SIG-M5 treated with dmso at 0.1 percent for 504 hours (cell line): ENCODE measurements around the gene TDRD7.
"Not testable (repeated sequence)": the region's sequence is repeated elsewhere in the genome, so short reads cannot be mapped to it uniquely, and the experiment has no call there.

Source experiments
- DNase-seq: peaks from one replicate; lab custom pipeline; 2025; ENCODE audit not compliant: unreplicated experiment; lab: John Stamatoyannopoulos, UW

The TDRD7 gene

DNA sequence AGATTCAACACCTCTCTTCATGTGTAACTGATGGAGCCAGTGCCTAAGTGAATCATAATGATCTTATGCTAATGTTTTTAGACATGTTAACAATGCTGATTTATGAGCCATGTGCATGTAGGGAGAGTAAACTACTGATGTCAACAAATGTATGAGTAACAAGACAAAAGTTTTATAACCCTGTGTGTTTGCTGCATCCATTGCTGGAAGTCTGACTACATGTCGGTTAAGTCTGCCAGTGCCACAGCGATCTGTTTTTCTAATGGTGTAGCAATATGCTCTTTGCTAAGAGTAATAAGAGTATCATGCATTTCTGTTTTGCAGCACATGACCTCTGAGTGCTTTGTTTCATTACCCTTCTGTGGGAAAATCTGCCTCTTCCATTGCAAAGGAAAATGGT, 63.2 kb downstream of the TDRD7 start:
- DNase-seq, result no peak

DNA sequence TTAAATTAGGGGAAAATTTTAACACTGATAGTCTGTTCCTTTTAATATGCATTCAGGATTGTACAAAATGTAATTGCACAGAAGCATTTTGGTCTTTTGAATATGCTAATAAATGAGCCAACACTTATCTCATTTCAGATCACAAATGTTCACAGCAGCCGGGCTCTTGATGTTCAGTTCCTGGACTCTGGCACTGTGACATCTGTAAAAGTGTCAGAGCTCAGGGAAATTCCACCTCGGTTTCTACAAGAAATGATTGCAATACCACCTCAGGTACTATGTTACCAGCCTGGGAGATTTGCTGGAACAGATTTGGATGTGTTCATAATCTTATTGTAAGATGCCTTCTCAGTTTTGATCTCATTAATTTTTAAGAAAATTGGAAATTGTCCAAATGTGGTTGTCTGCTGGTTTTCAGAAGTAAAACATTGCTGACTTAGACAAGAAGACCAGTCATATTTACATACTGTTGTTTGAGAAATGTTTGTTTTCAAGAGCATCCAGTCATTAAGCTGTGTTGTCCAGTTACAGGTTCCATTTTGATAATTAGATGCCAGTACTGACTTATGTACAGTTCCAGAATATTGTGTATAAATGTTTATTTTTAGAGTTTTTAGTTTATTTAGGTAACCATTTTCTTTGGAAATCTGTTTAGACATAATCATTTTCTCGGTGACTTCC, 66.5 kb downstream of the TDRD7 start:
- no peak for DNase-seq

DNA sequence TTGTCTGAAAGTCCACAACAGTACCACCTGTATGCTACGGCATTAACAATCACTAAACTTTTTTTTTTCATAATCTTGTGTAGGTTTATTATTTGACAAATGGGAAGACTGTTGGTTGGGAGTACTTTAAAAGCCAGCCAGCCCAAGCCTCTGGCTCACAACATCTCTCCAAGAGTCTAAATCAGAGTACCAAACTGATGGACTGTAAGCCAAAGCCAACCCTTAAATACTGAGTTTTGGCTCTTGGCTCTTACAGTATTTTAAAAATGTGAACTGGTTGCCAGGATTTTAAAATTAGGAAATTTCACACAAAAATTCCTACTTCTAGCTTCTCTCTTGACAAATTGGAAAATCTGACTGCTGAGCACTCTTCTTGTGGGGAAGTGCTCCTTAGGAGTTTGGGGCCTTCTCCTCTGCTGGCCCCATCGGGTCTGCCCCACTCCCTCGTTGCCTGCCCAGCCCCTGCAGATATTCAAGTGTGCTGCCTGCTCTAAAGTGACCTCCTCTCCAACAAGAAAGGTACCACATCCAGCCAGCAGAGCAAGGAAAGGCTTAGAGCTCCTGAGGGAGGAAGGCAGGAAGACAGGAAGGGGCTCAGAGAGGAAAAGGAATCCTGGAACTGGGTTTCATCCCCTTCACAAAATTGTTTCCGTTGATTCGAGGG, 67.7 kb downstream of the TDRD7 start:
- no peak for DNase-seq

DNA sequence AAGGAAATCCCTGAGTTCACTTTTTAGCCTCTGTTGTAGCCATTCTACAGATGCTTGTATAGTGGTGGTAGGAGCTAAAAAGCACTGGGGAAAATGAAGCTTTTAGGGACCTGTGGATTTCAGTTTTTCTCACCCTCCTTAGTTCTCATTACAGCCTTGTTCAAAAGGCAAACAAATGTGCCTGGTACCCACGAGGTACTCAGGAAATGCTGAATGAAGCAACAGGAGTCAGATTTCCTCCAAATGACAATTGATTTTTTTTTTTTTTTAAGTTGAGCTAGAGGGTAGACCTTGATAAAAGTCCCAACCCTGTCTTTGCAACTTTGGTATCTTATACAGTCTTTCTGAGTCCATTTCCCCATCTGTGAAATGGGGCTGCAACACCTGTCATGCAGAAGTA, 68.3 kb downstream of the TDRD7 start:
- no peak for DNase-seq

DNA sequence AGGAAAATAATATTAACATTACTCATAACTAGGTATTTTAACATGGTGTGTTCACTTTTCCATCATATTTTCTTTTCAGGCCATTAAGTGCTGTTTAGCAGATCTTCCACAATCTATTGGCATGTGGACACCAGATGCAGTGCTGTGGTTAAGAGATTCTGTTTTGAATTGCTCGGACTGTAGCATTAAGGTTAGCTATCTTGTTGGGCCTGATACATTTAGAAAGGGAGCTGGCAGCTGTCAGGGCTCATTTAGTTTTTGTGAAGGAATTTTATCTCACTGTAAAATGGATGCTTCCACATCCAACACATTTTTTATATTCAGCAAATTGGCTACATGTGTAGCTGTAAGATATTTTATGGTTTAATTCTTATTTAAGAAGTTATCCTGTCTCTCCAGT, 68.9 kb downstream of the TDRD7 start:
- no peak for DNase-seq

DNA sequence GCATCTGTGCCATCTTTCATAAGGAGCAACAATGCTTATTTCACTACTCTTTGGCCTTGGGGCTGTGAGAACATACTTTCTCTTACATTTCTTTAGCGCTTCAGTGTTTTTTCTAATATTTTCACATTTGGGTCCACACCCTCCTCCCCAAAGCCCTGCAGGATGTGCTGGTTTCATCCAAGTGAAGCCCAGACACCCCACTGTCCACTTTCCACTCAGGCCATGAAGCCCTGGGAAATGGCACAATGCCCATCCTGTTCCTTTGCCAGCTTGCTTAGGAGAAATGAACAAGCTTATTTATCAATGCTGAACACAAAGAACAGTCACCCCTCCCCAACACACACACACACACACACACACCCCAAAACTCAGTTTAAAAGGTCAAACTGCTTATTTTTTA, 72.2 kb downstream of the TDRD7 start:
- DNase-seq, result no peak

DNA sequence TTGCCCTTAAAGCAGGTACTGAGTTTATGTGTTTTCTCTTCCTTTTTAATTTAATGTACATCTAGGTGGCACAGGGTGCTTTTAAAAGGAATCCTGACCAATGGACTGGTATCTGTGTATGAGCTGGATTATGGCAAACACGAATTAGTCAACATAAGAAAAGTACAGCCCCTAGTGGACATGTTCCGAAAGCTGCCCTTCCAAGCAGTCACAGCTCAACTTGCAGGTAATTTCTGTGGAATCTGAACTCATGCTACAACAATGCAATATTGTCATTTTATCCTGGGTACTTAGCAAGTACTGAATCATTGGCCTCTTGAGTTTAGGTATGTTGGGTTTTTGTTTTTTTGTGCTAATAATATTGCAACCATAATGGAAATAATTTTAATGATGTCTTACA, 75.2 kb downstream of the TDRD7 start:
- peak; percentile 26 for DNase-seq

DNA sequence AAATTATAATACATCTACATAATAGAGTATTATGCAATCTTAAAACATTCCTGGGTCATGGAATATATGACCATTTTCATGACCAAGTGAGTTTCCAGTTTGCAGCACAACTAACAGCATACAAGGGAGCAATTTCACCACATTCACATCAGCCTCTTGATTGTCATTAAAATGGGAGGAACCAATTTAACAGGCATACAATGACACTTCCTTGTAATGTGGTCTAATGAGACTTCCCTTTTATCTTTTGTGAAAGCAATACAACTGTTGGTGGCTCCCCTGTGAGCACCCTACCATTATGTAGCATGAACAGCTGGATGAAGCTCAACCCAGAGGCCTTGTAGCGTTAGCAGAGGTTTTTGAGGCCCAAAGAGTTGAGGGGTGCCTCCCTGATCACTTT, 76.0 kb downstream of the TDRD7 start:
- peak; percentile 53 for DNase-seq

DNA sequence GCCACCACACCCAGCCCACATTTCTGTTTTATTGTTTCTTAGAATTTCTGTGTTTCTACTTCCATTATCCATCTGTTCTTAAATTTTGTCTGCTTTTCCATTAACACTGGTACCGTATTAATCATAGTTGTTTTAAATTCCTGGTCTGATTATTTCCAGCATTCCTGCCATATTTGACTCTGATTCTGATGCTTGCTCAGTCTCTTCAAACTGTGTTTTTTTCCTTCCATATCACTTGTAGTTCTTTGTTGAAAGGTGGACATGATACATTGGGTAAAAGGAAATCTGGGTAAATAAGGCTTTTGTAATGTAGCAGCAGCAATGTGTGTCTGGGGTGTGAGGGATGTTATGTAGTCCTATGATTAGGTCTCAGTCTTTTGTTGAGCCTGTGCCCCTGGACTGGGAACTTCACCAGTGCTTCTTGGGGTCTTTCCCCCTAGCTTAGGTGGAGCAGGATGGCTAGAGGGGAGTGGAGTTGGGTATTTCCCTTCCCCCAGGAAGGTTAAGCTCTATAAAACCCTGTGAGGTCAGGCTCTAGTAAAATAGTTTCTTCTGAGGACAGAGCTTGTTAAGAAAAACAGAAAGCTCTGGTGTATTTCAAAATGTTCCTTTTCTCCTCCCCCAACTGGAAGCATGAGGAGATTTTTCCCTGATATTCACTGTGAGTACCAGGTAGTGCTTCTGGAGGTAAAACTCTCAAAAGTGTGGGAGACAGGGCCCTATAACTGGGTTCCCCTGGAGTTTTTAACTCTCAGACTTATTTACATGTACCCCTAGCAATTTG, 79.5 kb downstream of the TDRD7 start:
- DNase-seq, result no peak

DNA sequence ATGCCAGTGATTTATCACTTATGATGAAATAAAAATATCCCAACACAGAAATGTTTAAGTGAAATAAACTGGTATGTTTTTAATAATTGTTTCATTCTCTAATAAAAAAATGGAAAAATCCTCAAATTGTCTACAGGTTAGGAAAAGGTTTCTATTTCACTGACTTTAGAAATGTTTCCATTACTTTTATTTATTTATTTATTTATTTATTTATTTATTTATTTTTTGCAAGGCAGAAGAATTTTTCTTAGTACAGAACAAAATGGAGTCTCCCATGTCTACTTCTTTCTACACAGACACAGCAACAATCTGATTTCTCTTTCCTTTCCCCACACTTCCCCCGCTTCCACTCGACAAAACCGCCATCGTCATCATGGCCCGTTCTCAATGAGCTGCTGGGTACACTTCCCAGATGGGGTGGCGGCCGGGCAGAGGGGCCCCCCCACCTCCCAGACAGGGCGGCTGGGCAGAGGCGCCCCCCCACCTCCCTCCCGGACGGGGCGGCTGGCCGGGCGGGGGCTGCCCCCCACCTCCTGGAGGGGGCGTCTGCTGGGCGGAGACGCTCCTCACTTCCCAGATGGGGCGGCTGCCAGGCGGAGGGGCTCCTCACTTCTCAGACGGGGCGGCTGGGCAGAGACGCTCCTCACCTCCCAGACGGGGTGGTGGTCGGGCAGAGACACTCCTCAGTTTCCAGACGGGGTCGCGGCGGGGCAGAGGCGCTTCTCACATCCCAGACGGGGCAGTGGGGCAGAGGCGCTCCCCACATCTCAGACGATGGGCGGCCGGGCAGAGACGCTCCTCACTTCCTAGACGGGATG, 85.9 kb downstream of the TDRD7 start:
- DNase-seq, result not testable (repeated sequence)

DNA sequence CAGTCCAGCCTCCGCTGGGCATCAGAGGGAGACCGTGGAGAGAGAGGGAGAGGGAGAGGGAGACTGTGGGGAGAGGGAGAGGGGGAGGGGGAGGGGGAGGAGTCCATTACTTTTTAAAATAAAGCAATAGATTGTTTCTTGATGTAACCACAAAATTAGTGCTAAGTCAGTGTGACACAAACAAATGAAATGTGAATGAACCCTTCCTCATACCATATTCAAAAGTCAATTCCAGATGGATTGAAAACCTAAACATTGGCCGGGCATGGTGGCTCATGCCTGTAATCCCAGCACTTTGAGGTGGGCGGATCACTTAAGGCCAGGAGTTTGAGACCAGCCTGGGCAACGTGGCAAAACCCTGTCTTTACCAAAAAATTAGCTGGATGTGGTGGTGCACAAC, 87.0 kb downstream of the TDRD7 start:
- DNase-seq, result not testable (repeated sequence)

DNA sequence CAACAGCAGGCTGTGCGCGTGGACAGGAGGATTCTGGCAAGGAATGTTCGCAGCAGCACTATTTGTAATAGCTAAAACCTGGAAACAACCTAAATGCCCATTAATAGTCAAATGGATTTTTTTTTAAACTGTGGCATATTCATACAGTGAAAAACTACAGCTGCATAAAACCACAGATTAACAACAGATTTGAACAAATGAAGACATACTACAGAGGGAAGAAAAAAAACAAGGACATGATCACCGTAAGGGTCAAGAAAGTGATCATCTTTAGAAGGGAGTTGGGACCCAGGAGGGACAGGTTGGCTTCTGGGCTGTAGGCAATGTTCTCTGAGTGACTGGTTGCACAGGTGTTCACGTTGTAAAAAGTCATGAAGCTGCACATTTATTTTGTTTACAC, 88.4 kb downstream of the TDRD7 start:
- no peak for DNase-seq

DNA sequence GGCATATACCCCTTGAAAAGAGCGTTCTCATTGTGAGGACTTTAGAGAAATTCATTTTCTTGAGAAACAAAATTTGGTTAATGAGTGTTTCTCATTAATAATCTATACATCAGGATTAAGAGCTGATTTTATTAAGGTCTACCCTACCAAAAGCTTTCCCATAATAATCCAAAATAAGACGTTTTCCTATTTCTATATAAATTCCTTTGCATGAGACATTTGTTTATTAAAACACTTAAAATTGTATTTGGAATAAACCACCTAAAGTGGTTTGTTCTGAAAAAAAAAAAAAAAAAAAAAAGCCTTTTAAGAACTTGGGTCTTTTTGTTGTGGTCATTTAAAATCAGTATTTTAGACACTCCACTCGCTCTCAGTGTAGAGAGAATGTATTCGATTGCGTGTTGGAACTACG, 88.9 kb downstream of the TDRD7 start:
- DNase-seq, result no peak

DNA sequence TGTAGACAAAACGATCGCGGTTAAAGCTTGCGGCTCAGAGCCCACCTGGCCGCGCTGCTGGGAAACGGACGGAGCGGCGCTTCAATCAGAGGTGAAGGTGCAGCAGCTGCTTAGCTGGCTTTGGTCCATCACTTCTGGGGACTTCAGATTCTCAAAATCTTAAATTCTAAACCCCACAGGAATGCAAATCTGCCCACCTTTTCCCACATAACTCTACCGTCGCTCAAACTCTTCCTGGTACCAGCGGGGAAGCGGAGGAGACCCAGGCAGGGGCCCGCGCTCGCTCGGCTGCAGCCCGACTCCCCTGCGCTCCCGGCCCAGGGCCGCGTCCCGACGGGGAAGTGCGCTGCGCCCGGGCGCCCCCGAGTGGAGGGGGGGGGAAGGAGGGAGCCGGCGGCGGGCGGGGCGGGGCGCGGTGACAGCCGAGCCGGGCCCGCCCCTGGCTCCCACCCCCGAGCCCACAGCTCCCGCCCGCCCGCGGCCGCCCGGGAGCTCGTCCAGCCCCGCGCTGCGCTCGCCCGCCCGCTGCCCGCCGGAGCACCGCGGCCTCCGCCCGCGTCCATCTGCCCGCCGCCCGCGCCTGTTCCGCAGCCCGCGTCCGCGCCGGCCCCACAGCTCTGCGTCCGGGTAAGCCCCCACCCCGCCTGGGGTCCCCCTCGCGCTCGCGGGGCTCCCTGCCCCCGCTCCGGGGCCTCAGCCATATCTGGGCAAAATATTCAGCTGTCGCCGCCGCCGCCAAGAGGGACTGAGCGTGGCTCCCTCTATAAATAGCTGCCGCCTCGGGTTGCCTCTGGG, 89.5 kb downstream of the TDRD7 start, which contains the start of gene TMOD1:
Gene TMOD1 (plus strand): TSS at position 490 of the 795 bp plus-strand sequence. CDS start 22,523 bp downstream, outside the sequence.
- DNase-seq, result peak; percentile 32

DNA sequence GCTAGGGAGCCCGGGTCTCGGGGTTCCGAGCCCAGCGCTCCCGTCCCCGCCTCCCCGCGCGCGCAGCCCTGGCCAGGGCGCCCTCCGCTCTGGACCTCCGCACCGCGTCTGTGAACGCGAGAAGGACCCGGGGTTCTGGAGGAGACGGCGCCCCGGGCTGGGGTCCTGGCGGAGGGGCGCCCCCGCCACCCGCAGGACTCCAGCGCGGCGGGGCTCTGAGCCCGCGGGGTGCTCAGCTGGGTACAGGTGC, 90.0 kb downstream of the TDRD7 start:
- no peak for DNase-seq

DNA sequence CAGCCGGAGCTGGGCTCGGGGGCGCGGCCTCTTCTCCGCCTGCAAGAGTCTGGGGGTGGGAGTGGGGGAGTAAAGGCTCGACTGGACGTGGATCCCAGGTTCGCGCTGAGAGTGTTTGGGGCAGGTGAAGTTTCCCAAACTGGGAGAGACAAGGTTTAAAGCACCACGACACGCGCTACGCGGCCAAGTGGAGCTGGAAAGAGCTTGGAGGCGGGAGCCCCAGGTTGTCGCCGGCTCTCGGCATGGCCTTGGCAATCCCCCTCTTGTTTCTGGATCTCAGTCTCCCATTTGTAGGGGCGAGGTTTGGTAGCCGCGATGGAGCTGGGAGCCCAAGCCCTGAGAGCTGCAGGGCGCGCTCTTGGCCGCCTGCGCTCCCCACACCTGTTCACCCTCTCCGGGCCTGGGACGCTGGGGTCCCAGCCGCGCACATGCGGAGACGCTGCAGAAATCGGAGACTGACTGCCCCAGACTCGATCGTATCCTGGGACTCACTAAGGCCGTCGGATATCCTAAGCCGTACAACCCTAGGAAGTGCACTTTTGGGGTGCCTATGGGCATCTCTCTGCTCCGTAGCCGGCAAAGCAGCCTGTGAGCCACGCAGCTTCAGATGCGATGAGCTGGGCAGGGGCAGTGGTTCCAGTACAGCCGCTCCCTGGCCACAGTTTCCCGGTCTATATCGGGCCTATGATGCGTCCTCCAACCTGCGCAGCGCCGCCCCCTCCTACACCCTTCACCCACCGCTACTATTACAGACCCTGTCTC, 90.5 kb downstream of the TDRD7 start:
- no peak for DNase-seq

DNA sequence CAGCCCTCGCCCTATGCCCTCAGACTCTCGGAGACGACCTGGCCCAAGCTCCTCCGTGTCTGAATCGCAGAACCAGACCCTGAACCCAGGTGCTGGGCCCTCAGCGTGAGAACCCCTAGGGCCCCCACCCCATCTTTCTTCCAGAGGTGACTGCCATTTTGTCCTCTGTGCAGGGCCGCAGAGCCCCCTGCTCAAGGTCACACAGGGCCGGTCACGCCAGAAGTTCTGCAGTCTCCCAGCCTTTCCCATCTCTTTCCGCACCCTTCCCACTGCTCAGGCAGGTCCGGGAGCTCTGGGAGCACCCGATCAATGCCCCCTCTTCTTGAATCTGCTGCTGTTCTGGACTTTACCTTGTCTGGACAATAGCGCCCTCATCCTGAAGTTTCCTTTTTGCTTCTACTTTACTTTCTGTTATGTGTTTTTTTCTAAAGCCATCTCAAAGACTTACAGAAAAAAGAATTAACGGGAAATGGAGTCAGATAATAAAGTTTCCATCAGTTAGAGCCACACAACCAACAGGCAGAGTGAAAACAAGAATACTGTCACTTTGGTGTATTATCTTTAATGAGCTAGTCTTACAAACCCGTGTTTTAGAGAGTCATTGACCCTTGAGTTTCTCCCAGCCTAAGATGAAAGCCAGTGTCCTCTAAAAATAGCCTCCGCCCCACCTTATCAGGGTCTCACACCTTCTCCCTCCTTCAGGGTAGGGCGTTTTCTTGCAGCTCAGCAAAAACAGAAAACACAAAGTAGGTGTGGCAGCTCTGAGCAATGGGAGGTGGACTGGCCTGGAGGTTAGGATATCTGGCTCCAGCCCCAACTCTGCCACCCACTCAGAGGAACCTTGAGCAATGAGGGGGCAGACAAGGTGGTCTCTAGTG, 91.3 kb downstream of the TDRD7 start:
- DNase-seq, result no peak

DNA sequence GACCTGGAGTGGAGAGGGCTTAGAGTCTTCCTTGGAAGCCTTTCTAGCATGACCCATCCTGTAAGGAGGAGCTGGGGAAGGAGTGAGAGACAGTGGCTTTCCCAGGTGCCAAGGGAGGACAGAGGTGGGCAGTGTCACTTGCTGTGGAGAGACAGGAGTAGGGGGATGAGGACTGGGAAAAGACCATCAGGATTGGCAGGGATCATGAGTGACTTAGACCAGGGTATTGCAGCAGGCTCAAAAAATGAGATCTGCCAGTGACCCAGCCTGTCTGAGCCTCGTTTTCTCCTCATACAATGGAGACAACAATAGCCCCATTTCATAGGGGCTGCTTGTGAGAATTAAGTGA, 91.9 kb downstream of the TDRD7 start:
- no peak for DNase-seq
